HL-60 (cell line): ENCODE measurements around the gene GPC5.

Experiments
- DNase-seq, 2 experiments: peaks; one replicate each; pipeline ENCODE4 v3.0.0-alpha.2; 2010 to 2020; ENCODE audit warnings: low read depth in 1 of 2, low spot score in 1 of 2
- H3K27ac ChIP-seq: fragments of 250-450 bp; sonication (Bioruptor Pico); replicated peaks from 2 replicates; pipeline ENCODE4 v1.5.1; 2020; ENCODE audit warnings: mild to moderate bottlenecking, moderate library complexity
- H3K27me3 ChIP-seq: fragments of 250-450 bp; sonication (Bioruptor Pico); 2 replicates; pipeline ENCODE4 v1.5.1; 2021; ENCODE audit warnings: mild to moderate bottlenecking, moderate library complexity; ENCODE audit not compliant: insufficient read depth, poor library complexity, severe bottlenecking
- H3K4me3 ChIP-seq: replicated peaks from 2 replicates; pipeline ENCODE4 v1.5.1; 2011; ENCODE audit warnings: mild to moderate bottlenecking, control low read depth, low read length; ENCODE audit not compliant: insufficient read depth
- GABPA ChIP-seq: IDR thresholded peaks from 2 replicates; pipeline ENCODE4 v1.6.1; 2012; ENCODE audit warnings: low read depth
- POLR2AphosphoS5 ChIP-seq: IDR thresholded peaks from 2 replicates; pipeline ENCODE4 v1.6.1; 2012; ENCODE audit warnings: low read depth
- REST ChIP-seq: IDR thresholded peaks from 2 replicates; pipeline ENCODE4 v1.6.1; 2012; ENCODE audit warnings: low read depth; ENCODE audit not compliant: insufficient replicate concordance
- SPI1 ChIP-seq: IDR thresholded peaks from 2 replicates; pipeline ENCODE4 v1.6.1; 2012; ENCODE audit warnings: low read depth, mild to moderate bottlenecking, borderline replicate concordance
- TF ChIP-seq, protein P1 (sequence below): IDR thresholded peaks from one replicate; pipeline ENCODE4 v1.5.1; 2011; ENCODE audit warnings: low read length, control low read depth, inconsistent platforms; ENCODE audit not compliant: insufficient read depth

GPC5 gene

GRCh38 chr13:92172191-92172590 lies 773.8 kb downstream of the GPC5 start:
- TF ChIP-seq, protein P1, sequence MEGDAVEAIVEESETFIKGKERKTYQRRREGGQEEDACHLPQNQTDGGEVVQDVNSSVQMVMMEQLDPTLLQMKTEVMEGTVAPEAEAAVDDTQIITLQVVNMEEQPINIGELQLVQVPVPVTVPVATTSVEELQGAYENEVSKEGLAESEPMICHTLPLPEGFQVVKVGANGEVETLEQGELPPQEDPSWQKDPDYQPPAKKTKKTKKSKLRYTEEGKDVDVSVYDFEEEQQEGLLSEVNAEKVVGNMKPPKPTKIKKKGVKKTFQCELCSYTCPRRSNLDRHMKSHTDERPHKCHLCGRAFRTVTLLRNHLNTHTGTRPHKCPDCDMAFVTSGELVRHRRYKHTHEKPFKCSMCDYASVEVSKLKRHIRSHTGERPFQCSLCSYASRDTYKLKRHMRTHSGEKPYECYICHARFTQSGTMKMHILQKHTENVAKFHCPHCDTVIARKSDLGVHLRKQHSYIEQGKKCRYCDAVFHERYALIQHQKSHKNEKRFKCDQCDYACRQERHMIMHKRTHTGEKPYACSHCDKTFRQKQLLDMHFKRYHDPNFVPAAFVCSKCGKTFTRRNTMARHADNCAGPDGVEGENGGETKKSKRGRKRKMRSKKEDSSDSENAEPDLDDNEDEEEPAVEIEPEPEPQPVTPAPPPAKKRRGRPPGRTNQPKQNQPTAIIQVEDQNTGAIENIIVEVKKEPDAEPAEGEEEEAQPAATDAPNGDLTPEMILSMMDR: no peak
- TF ChIP-seq SPI1 (no peak), GABPA (no peak), REST (no peak), POLR2AphosphoS5 (no peak)
- DNase-seq: no peak
- Histone ChIP-seq H3K27ac (no peak overlapping the region), H3K4me3 (no peak overlapping the region), H3K27me3 (no peaks in the 10 kb centered on the region)

GRCh38 chr13:92173254-92173653 lies 774.8 kb downstream of the GPC5 start:
- no peak overlapping the region for H3K27ac ChIP-seq
- H3K4me3 ChIP-seq: no peak overlapping the region
- DNase-seq: no peak
- H3K27me3 ChIP-seq: no peaks in the 10 kb centered on the region
- no peak for TF ChIP-seq SPI1
- TF ChIP-seq, protein P1: no peak
- no peak for TF ChIP-seq GABPA
- TF ChIP-seq POLR2AphosphoS5: no peak
- no peak for TF ChIP-seq REST

DNA sequence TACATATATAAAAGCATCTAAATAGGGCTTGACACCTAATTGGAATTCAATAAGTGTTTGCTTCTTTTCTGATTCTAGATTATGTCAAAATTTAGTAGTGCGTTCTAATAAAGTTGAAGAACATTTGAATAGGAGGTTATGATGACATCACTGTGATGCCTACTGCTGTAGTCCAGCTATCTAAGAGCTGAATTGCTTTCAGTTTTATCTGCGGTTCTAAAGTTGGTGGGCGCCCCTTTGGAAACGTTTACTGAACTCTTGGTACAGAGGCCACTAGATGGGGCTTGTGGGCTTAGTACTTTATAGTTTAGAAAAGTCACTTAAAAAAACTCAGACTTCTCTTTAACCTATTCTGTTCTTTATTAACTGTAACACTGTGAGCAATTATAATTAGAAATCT lies 776.9 kb downstream of the GPC5 start:
- DNase-seq: no peak
- Histone ChIP-seq H3K4me3 (no peak overlapping the region), H3K27ac (no peak overlapping the region), H3K27me3 (no peaks in the 10 kb centered on the region)
- TF ChIP-seq POLR2AphosphoS5: no peak
- TF ChIP-seq, protein P1: no peak
- TF ChIP-seq SPI1: no peak
- TF ChIP-seq REST: no peak
- no peak for TF ChIP-seq GABPA
